Stimulated activated CD8-positive, alpha-beta memory T cell treated with anti-CD3 and anti-CD28 coated beads, Interleukin-7, amount 100 ng/mL, for 4 hours (primary cell): ENCODE results near the gene WNK3.

Source experiments
- DNase-seq, 2 donors: peaks; one replicate each; pipeline ENCODE4 v3.0.0-alpha.2; 2020; ENCODE audit warnings: low read depth in 2 of 2

Gene WNK3

DNA sequence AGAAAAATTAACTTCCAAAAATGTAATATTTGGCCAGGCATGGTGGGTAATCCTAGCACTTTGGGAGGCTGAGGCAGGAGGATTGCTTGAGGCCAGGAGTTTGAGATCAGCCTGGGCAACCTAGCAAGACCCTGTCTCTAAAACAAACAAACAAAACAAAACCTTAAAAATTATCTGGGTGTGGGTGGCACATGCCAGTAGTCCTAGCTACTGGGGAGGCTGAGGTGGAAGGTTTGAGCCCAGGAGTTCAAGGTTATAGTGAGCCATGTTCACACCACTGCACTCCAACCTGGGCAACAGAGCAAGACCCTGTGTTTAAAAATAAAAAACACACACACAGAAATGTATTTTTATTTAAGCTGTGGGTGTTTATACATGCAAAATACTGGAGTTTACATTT lies 186.8 kb downstream of the WNK3 start:
- no peak for DNase-seq

DNA sequence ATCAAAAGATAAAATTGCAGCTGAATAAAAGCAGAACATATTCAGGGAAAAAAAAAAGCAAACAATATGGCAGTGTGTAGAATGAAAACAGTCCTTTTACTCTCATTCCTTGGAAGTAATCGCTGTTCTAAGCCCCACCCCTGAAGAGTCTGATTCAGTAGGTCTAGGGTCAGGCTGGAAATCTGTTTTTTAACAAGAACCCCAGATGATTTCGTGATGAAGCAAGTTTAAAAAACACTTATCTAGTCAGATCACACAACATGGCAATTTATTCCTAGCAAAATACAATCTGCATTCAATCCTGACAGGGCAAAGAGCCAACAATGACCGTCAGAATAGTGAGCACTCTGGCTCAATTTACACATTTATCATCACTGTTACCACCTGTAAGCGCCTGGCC lies 190.9 kb downstream of the WNK3 start:
- DNase-seq: no peak

DNA sequence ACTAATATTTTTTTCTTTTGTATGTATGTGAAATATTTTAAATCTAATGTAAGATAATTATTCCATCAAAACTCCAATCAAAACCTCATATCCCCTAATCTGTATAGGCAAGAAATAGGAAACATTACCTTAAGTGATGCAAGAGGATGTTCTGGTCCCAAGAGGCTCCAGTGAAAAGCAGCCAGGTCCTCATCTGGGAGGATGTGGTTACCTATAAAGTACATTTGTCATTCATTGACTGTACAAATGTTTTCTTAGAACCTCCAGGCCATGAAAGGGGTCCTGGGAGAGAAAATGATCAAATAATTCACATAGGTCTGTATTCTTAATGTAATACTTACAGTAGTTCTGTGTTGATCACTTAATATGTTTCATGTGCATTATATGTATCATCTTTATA lies 200.3 kb downstream of the WNK3 start:
- no peak for DNase-seq
